CD4-positive, alpha-beta T cell (primary cell): Measurements from ENCODE around the gene PPP5C. TPM values are rescaled to one million over a fixed set of nuclear protein-coding genes. Genes with fewer than 3 reads are reported as not detected.
"Not testable (repeated sequence)": the region's sequence is repeated elsewhere in the genome, so short reads cannot be mapped to it uniquely, and the experiment has no call there.

Experiments
- ATAC-seq: fragments of 200-7000 bp; cut with Tn5 transposase; one replicate; pipeline ENCODE4 v1.10.0; 2022; ENCODE audit warnings: mild to moderate bottlenecking; ENCODE audit not compliant: poor library complexity
- CTCF ChIA-PET: fragments of 350-600 bp; sonication (Branson Sonifier 250); formaldehyde crosslinking; loops from one replicate; lab custom pipeline; 2021; ENCODE audit warnings: antibody characterized with exemption, inconsistent platforms; lab: Charles Lee
- POLR2A ChIA-PET: fragments of 350-600 bp; sonication (Branson Sonifier 250); formaldehyde crosslinking; loops from one replicate; lab custom pipeline; 2021; ENCODE audit warnings: antibody characterized with exemption, inconsistent platforms; lab: Charles Lee
- DNase-seq, 14 experiments: peaks; one replicate each; pipeline ENCODE4 v3.0.0-alpha.2; 2013 to 2020; ENCODE audit warnings: mixed read lengths in 2 of 14
- H3K27ac ChIP-seq, 2 donors: one replicate each; pipeline versions ENCODE4 v1.5.1 to v1.7.0; 2013; ENCODE audit warnings: low read length in 2 of 2, low read depth in 1 of 2, mild to moderate bottlenecking in 1 of 2
- H3K27me3 ChIP-seq, 2 experiments: 1 replicate in 1 of 2; 2 replicates in 1 of 2; pipeline versions ENCODE4 v1.6.1 to v1.7.0; 2013; ENCODE audit warnings: low read length in 2 of 2, control low read depth in 1 of 2, mild to moderate bottlenecking in 1 of 2, moderate library complexity in 1 of 2; ENCODE audit not compliant: insufficient read depth in 2 of 2, control insufficient read depth in 1 of 2
- H3K36me3 ChIP-seq: one replicate; pipeline ENCODE4 v1.6.1; 2013; ENCODE audit warnings: low read length, control low read depth; ENCODE audit not compliant: insufficient read depth
- H3K4me1 ChIP-seq: one replicate; pipeline ENCODE4 v1.6.1; 2013; ENCODE audit warnings: low read length, control low read depth; ENCODE audit not compliant: insufficient read depth
- H3K4me3 ChIP-seq: one replicate; pipeline ENCODE4 v1.5.1; 2013; ENCODE audit warnings: mild to moderate bottlenecking, low read length, moderate library complexity
- H3K9me3 ChIP-seq, 2 experiments: 1 replicate in 1 of 2; 2 replicates in 1 of 2; pipeline versions ENCODE4 v1.6.1 to v1.7.0; 2013; ENCODE audit warnings: low read length in 2 of 2, mild to moderate bottlenecking in 2 of 2, control low read depth in 1 of 2, moderate library complexity in 1 of 2; ENCODE audit not compliant: control insufficient read depth in 1 of 2, insufficient read depth in 1 of 2
- H3K27ac Mint-ChIP-seq: one replicate; pipeline ENCODE4 v1.8.0; 2020; ENCODE audit warnings: mixed read lengths
- H3K27me3 Mint-ChIP-seq: one replicate; pipeline ENCODE4 v1.8.0; 2021; ENCODE audit warnings: mixed read lengths
- H3K36me3 Mint-ChIP-seq: one replicate; pipeline ENCODE4 v1.8.0; 2021; ENCODE audit warnings: low read depth, mixed read lengths
- H3K4me1 Mint-ChIP-seq: one replicate; pipeline ENCODE4 v1.8.0; 2021; ENCODE audit warnings: low read depth, mixed read lengths
- H3K4me3 Mint-ChIP-seq: one replicate; pipeline ENCODE4 v1.8.0; 2020; ENCODE audit warnings: mild to moderate bottlenecking, mixed read lengths
- H3K9me3 Mint-ChIP-seq: one replicate; pipeline ENCODE4 v1.8.0; 2020; ENCODE audit warnings: mixed read lengths
- CTCF ChIP-seq: fragments of 200-600 bp; IDR thresholded peaks from one replicate; pipeline ENCODE4 v1.8.0; 2022; ENCODE audit warnings: antibody characterized with exemption, mild to moderate bottlenecking
- intact Hi-C, 2 experiments: fragments of 100-400 bp; cut with DNase I in 1 of 2; cut with micrococcal nuclease in 1 of 2; formaldehyde crosslinking; loops; one replicate each; pipeline versions ENCODE4 v1.15.1 to v1.9.0; 2023 to 2025; cut with DNase I, micrococcal nuclease
- total RNA-seq, 174 experiments: library from RNA in 2 of 174; stranded (reverse) in 2 of 174; gene quantifications; one replicate each; pipeline ENCODE4 v1.2.3 and lab custom pipeline; 2021 to 2026

Gene PPP5C
- total RNA-seq, 2 experiments from 2014 or later = 18.9 to 20.2 TPM

GRCh38 chr19:46415804-46416709, 69.2 kb downstream of the PPP5C start:
- H3K9me3 Mint-ChIP-seq, H3K4me3 ChIP-seq, H3K36me3 ChIP-seq, H3K36me3 Mint-ChIP-seq, H3K27ac ChIP-seq, H3K4me3 Mint-ChIP-seq, POLR2A ChIA-PET, H3K4me1 Mint-ChIP-seq, H3K27ac Mint-ChIP-seq, H3K4me1 ChIP-seq, ATAC-seq, intact Hi-C loops: not testable (repeated sequence)
- peaks cover 53 to 55% of the 10 kb centered on the region in 2 experiments for H3K27me3 ChIP-seq
- H3K9me3 ChIP-seq = peaks cover 0 to 35% of the 10 kb centered on the region in 2 experiments
- DNase-seq = peak in 4 of 14 experiments; percentile 26 to 40 (median 30)
- H3K27me3 Mint-ChIP-seq = peaks cover 83% of the 10 kb centered on the region
- CTCF ChIA-PET = interaction anchor here (1.1 kb wide), 1 partner anchor 14 kb away, joined by 3 read pairs; no protein-coding TSS in a partner anchor

GRCh38 chr19:46420056-46420455, 73.2 kb downstream of the PPP5C start:
- Mint-ChIP-seq H3K9me3 (no peaks in the 10 kb centered on the region), H3K4me1 (peaks cover 5% of the 10 kb centered on the region), H3K4me3 (no peak overlapping the region), H3K27me3 (peaks cover 64% of the 10 kb centered on the region), H3K27ac (no peak overlapping the region), H3K36me3 (no peaks in the 10 kb centered on the region)
- no peaks in the 10 kb centered on the region for H3K36me3 ChIP-seq
- CTCF ChIA-PET = no interaction called here
- POLR2A ChIA-PET = no interaction called here
- H3K4me3 ChIP-seq = no peak overlapping the region
- intact Hi-C loops = no loop called here
- H3K4me1 ChIP-seq = peaks cover 7% of the 10 kb centered on the region
- peaks cover 30 to 34% of the 10 kb centered on the region in 2 experiments for H3K27me3 ChIP-seq
- H3K9me3 ChIP-seq = peaks cover 0 to 4% of the 10 kb centered on the region in 2 experiments
- DNase-seq (no peak), ATAC-seq (no peak)
- no peak for TF ChIP-seq CTCF
- no peak overlapping the region for H3K27ac ChIP-seq

- Histone ChIP-seq H3K9me3 (peaks cover 0 to 6% of the 10 kb centered on the region in 2 experiments), H3K4me3 (no peak overlapping the region), H3K27ac (no peak overlapping the region), H3K36me3 (no peaks in the 10 kb centered on the region), H3K27me3 (peaks cover 32 to 37% of the 10 kb centered on the region in 2 experiments), H3K4me1 (peaks cover 6% of the 10 kb centered on the region)
- intact Hi-C loops = no loop called here
- Mint-ChIP-seq H3K27ac (no peak overlapping the region), H3K36me3 (no peaks in the 10 kb centered on the region), H3K4me3 (no peak overlapping the region), H3K9me3 (no peaks in the 10 kb centered on the region), H3K27me3 (peaks cover 64% of the 10 kb centered on the region), H3K4me1 (peaks cover 14% of the 10 kb centered on the region)
- ATAC-seq = no peak
- DNase-seq = no peak
- CTCF ChIA-PET = no interaction called here
- POLR2A ChIA-PET = no interaction called here
- TF ChIP-seq CTCF = no peak
These were observed 75.5 kb downstream of the PPP5C start for GRCh38 chr19:46422344-46422743.
